ENCODE results near the gene EFCAB11.

- TF ChIP-seq CTCF (IDR thresholded peaks at IDR 0.05) (no peak), POLR2A (IDR thresholded peaks at IDR 0.05) (no peak)
Measured at GRCh38 chr14:89957376-89957775, 2.8 kb upstream of the EFCAB11 start.
